Testis (tissue), 3 donors: ENCODE measurements around the gene SORT1. TPM values are rescaled to one million over a fixed set of nuclear protein-coding genes. Genes with fewer than 3 reads are reported as not detected.

Experiments
- DNase-seq: peaks from one replicate; pipeline ENCODE4 v3.0.0-alpha.2; 2019
- H3K27ac ChIP-seq, 2 donors: fragments of 200-600 bp; sonication (generic); one replicate each; pipeline ENCODE4 v1.5.1; 2019
- H3K27me3 ChIP-seq: fragments of 200-600 bp; sonication (generic); one replicate; pipeline ENCODE4 v1.5.1; 2019
- H3K36me3 ChIP-seq: fragments of 200-600 bp; sonication (generic); one replicate; pipeline ENCODE4 v1.5.1; 2017; ENCODE audit warnings: low read depth; ENCODE audit errors: missing control alignments
- H3K4me1 ChIP-seq: fragments of 200-600 bp; sonication (generic); one replicate; pipeline ENCODE4 v1.5.1; 2019
- H3K4me3 ChIP-seq, 2 donors: fragments of 200-600 bp; sonication (generic); one replicate each; pipeline ENCODE4 v1.5.1; 2017 to 2019
- H3K9me3 ChIP-seq: fragments of 200-600 bp; sonication (generic); one replicate; pipeline ENCODE4 v1.5.1; 2017
- POLR2A ChIP-seq: fragments of 450-650 bp; IDR thresholded peaks from one replicate; pipeline ENCODE4 v1.6.1; 2017; ENCODE audit warnings: antibody characterized with exemption, mild to moderate bottlenecking, moderate library complexity
- WGBS, 2 donors: methylation state at CpG; one replicate each; pipeline ENCODE4 v1.1.5; 2018; 5-methylcytosine and 5-hydroxymethylcytosine counted together
- intact Hi-C: fragments of 100-400 bp; cut with DNase I; formaldehyde crosslinking; loops from one replicate; pipeline ENCODE4 v1.15.1; 2023; ENCODE audit warnings: low total_unique reads
- polyA plus RNA-seq: library from polyadenylated mRNA; stranded (reverse); fragments of 350-450 nt; fragmentation: Illumina TruSeq; extraction: RNeasy Lipid Tissue Mini Kit (QIAGEN cat#74804); gene quantifications from one replicate; pipeline ENCODE4 v1.2.3, GENCODE V29; 2014; ENCODE audit warnings: low read depth, low replicate concordance; ENCODE audit not compliant: insufficient read depth
- total RNA-seq, 2 donors: library from RNA; depleted of rRNA; stranded (reverse); fragments of >200 nt; gene quantifications; one replicate each; pipeline ENCODE4 v1.2.3, GENCODE V29; 2016
- TF ChIP-seq, protein P1 (sequence below), 3 experiments: fragments of 450-650 bp in 2 of 3; fragments of 200-600 bp in 1 of 3; sonication (generic) in 1 of 3; IDR thresholded peaks; one replicate each; pipeline ENCODE4 v1.5.1; 2016 to 2019; ENCODE audit warnings: antibody characterized with exemption in 3 of 3, mild to moderate bottlenecking in 2 of 3, moderate library complexity in 1 of 3

The SORT1 gene
- total and polyA plus RNA-seq, 3 donors from 2014 or later: 110 to 212 (median 174) TPM

DNA sequence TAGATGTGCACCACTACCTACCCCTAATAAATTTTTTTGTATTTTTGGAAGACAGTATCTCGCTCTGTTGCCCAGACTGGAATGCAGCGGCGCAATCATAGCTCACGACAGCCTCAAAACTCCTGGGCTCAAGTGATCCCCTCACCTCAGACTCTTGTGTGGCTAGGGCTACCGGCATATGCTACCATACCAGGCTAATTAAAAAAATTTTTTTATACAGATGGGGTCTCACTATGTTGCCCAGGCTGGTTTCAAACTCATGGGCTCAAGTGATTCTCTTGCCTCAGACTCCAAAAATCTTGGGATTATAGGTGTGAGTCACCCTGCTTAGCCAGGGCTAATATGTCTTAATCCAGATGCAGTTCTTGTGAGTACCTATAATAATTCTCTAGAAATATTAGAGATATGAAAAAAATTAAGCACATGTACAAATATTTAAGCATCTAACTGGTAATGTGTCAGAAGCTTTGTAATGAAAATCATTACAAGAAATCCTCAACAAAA, 9.5 kb downstream of the SORT1 start:
- peak overlapping the region; percentile 13 to 82 for H3K27ac ChIP-seq
- peaks cover 58% of the 10 kb centered on the region for H3K4me1 ChIP-seq

DNA sequence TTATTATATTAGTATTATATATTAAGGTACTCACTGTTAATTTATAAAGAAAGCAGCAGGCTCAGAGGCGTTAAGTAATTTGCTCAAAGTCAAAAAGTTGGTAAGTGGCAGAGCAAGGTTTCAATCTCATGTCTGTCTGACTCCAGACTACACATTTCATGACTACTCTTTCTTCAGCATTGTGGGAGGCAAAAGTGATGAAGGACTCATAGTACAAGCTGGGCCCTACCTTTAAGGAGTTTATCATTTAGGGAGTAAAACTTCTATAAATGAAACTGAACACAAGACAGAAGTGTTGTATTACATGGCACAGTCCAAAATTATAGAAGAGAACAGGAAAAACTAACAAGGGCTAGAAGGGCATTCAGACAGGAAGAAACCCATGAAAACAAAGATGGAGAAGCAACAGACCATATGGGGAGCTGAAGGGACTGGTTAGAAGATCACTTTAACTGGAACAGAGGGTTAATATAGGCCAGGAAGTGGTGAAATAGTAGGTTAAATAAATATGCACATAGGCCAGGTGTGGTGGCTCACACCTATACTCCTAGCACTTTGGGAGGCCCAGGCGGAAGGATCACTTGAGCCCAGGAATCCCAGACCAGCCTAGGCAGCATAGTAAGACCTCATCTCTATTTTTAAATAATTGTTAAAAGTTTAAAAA, 11.5 kb downstream of the SORT1 start:
- no peaks in the 10 kb centered on the region for H3K36me3 ChIP-seq
- H3K27me3 ChIP-seq: no peaks in the 10 kb centered on the region
- intact Hi-C loops: loop anchor here (10.0 kb wide), 1 partner anchor 81 kb away; the partner anchor contains the start of gene MYBPHL
- no peaks in the 10 kb centered on the region for H3K9me3 ChIP-seq
- no peak for DNase-seq
- WGBS, 2 donors: 83 to 86% methylated on average over 2 of the region's 2 CpGs
- peak overlapping the region in 1 of 2 donors; percentile 76 for H3K27ac ChIP-seq
- H3K4me3 ChIP-seq: no peak overlapping the region
- H3K4me1 ChIP-seq: peaks cover 42% of the 10 kb centered on the region
- TF ChIP-seq, protein P1, sequence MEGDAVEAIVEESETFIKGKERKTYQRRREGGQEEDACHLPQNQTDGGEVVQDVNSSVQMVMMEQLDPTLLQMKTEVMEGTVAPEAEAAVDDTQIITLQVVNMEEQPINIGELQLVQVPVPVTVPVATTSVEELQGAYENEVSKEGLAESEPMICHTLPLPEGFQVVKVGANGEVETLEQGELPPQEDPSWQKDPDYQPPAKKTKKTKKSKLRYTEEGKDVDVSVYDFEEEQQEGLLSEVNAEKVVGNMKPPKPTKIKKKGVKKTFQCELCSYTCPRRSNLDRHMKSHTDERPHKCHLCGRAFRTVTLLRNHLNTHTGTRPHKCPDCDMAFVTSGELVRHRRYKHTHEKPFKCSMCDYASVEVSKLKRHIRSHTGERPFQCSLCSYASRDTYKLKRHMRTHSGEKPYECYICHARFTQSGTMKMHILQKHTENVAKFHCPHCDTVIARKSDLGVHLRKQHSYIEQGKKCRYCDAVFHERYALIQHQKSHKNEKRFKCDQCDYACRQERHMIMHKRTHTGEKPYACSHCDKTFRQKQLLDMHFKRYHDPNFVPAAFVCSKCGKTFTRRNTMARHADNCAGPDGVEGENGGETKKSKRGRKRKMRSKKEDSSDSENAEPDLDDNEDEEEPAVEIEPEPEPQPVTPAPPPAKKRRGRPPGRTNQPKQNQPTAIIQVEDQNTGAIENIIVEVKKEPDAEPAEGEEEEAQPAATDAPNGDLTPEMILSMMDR (IDR thresholded peaks at IDR 0.05): no peak
- TF ChIP-seq POLR2A: no peak

More for the DNA sequence above, 9.5 kb downstream of the SORT1 start:
- WGBS, 2 donors: 94% methylated on average over 5 of the region's 5 CpGs
- intact Hi-C loops: loop anchor here (10.0 kb wide), 1 partner anchor 83 kb away; the partner anchor contains the start of gene MYBPHL
- no peak for DNase-seq
- no peak for TF ChIP-seq POLR2A
- TF ChIP-seq, protein P1 (IDR thresholded peaks at IDR 0.05): no peak
- no peaks in the 10 kb centered on the region for H3K36me3 ChIP-seq
- no peak overlapping the region for H3K4me3 ChIP-seq
- no peaks in the 10 kb centered on the region for H3K27me3 ChIP-seq
- no peaks in the 10 kb centered on the region for H3K9me3 ChIP-seq

DNA sequence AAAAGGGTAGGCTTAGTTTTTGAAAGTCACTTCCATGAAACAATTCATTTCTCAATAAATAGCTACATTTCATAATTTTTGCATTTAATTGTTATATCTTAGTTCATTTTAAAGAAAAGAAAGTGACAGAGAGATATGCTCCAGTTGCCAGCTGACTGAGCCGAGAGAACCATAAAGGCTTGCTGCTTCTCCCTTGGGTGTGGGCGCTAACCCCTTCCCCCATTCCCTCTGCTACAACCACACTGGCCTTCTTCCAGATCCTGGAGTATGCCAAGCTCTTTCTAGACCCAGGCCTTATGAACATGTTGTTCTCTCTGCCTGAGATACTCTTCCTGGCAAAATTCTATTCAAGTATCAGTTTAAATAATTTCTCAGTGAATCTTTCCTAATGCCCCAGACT, 12.3 kb downstream of the SORT1 start:
- DNase-seq: peak; percentile 82
- TF ChIP-seq, protein P1 (IDR thresholded peaks at IDR 0.05): no peak
- TF ChIP-seq POLR2A: no peak
- Histone ChIP-seq H3K27ac (peak overlapping the region in 1 of 2 donors; percentile 76), H3K9me3 (no peaks in the 10 kb centered on the region), H3K27me3 (no peaks in the 10 kb centered on the region), H3K36me3 (no peaks in the 10 kb centered on the region), H3K4me1 (peaks cover 37% of the 10 kb centered on the region), H3K4me3 (no peak overlapping the region)
- 33 to 45% methylated on average over 2 of the region's 2 CpGs for WGBS, 2 donors
- intact Hi-C loops: loop anchor here (10.0 kb wide), 1 partner anchor 81 kb away; the partner anchor contains the start of gene MYBPHL

DNA sequence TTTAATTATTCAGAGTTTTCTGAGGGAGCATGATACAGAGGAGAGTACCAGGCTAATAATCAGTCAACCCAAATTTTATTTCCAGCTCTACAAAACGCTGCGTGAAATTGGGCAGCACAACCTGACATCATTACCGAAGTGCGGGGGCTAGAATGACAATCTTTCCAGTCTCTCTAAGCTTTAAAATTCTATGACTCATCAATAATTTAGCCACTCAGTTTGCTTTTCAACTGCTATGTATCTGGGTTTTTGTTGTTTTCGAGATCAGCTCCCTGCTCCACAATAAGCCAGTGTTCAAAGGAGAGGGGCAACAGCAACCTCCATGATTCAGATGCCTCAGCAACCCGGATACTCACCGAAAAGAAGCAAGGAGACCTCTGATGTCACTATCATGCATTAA, 13.9 kb downstream of the SORT1 start:
- 72 to 76% methylated on average over 7 of the region's 7 CpGs for WGBS, 2 donors
- Histone ChIP-seq H3K4me3 (no peak overlapping the region), H3K36me3 (no peaks in the 10 kb centered on the region), H3K4me1 (peaks cover 21% of the 10 kb centered on the region), H3K27me3 (no peaks in the 10 kb centered on the region), H3K27ac (peak overlapping the region in 1 of 2 donors; percentile 76), H3K9me3 (no peaks in the 10 kb centered on the region)
- no peak for TF ChIP-seq POLR2A
- TF ChIP-seq, protein P1 (IDR thresholded peaks at IDR 0.05): no peak
- DNase-seq: no peak
- intact Hi-C loops: loop anchor here (10.0 kb wide), 1 partner anchor 79 kb away; the partner anchor contains the start of gene MYBPHL
